ENCODE data around the gene NUDT7.

Gene NUDT7

GRCh38 chr16:77780378-77780837 lies 58.1 kb downstream of the NUDT7 start:
- TF ChIP-seq CTCF (IDR thresholded peaks at IDR 0.05; ENCODE audit: extremely low read depth, insufficient read depth, missing control alignments): no peak
- no peak for DNase-seq (ENCODE audit: low spot score)
- in situ Hi-C loops (cut with MboI; ENCODE audit: low pct_unique_long_range_greater_than_20kb, low sequenced_read_pairs, unreplicated experiment): no loop called here

GRCh38 chr16:77781091-77781490 lies 58.8 kb downstream of the NUDT7 start:
- in situ Hi-C loops (cut with MboI; ENCODE audit: low pct_unique_long_range_greater_than_20kb, low sequenced_read_pairs, unreplicated experiment): no loop called here
- DNase-seq (ENCODE audit: low spot score): no peak
- no peak for TF ChIP-seq CTCF (IDR thresholded peaks at IDR 0.05; ENCODE audit: extremely low read depth, insufficient read depth, missing control alignments)

- in situ Hi-C loops (cut with MboI; ENCODE audit: low pct_unique_long_range_greater_than_20kb, low sequenced_read_pairs, unreplicated experiment): no loop called here
- no peak for DNase-seq (ENCODE audit: low spot score)
- TF ChIP-seq CTCF (IDR thresholded peaks at IDR 0.05; ENCODE audit: extremely low read depth, insufficient read depth, missing control alignments): peak; percentile 17
Observed at GRCh38 chr16:77782694-77783093, 60.4 kb downstream of the NUDT7 start.

- no peak for DNase-seq (ENCODE audit: low spot score)
- peak; percentile 20 for TF ChIP-seq CTCF (IDR thresholded peaks at IDR 0.05; ENCODE audit: extremely low read depth, insufficient read depth, missing control alignments)
- in situ Hi-C loops (cut with MboI; ENCODE audit: low pct_unique_long_range_greater_than_20kb, low sequenced_read_pairs, unreplicated experiment): no loop called here
Observed at GRCh38 chr16:77784441-77785372, 62.4 kb downstream of the NUDT7 start.

- TF ChIP-seq CTCF (IDR thresholded peaks at IDR 0.05; ENCODE audit: extremely low read depth, insufficient read depth, missing control alignments): no peak
- no peak for DNase-seq (ENCODE audit: low spot score)
- in situ Hi-C loops (cut with MboI; ENCODE audit: low pct_unique_long_range_greater_than_20kb, low sequenced_read_pairs, unreplicated experiment): no loop called here
Observed at GRCh38 chr16:77785373-77785764, 63.1 kb downstream of the NUDT7 start.

GRCh38 chr16:77786186-77786847 lies 64.0 kb downstream of the NUDT7 start:
- in situ Hi-C loops (cut with MboI; ENCODE audit: low pct_unique_long_range_greater_than_20kb, low sequenced_read_pairs, unreplicated experiment): no loop called here
- no peak for DNase-seq (ENCODE audit: low spot score)
- no peak for TF ChIP-seq CTCF (IDR thresholded peaks at IDR 0.05; ENCODE audit: extremely low read depth, insufficient read depth, missing control alignments)
